DMS53 treated with DMSO at 0.1 percent for 48 hours (cell line): ENCODE data around the gene CNOT9.
"Not testable (repeated sequence)": the region's sequence is repeated elsewhere in the genome, so short reads cannot be mapped to it uniquely, and the experiment has no call there.

Source experiments
- DNase-seq: peaks from one replicate; lab custom pipeline; 2025; ENCODE audit not compliant: unreplicated experiment; lab: John Stamatoyannopoulos, UW

The CNOT9 gene

GRCh38 chr2:218568190-218569037 is at the start of gene CNOT9, which contains the start of gene USP37:
Gene CNOT9 (plus strand): TSS chr2:218568839. CDS start chr2:218568955, 116 bp downstream.
Gene USP37 (minus strand): TSS chr2:218568351. CDS start chr2:218558653, 9,698 bp downstream.
- DNase-seq: peak; percentile 90

GRCh38 chr2:218518876-218519275 is 49.8 kb upstream of the CNOT9 start:
- DNase-seq: no peak

GRCh38 chr2:218523651-218524050 is 45.0 kb upstream of the CNOT9 start:
- DNase-seq: no peak

- not testable (repeated sequence) for DNase-seq
Measured at GRCh38 chr2:218528409-218528808, 40.2 kb upstream of the CNOT9 start.

- no peak for DNase-seq
Measured at GRCh38 chr2:218529990-218530389, 38.6 kb upstream of the CNOT9 start.

GRCh38 chr2:218536804-218537494 is 31.7 kb upstream of the CNOT9 start:
- no peak for DNase-seq

- DNase-seq: no peak
Measured at GRCh38 chr2:218540015-218540414, 28.6 kb upstream of the CNOT9 start.

- no peak for DNase-seq
Measured at GRCh38 chr2:218546012-218546411, 22.6 kb upstream of the CNOT9 start.

GRCh38 chr2:218547511-218547910 is 21.1 kb upstream of the CNOT9 start:
- no peak for DNase-seq

GRCh38 chr2:218547978-218548377 is 20.7 kb upstream of the CNOT9 start:
- DNase-seq: no peak

- not testable (repeated sequence) for DNase-seq
Measured at GRCh38 chr2:218554225-218554624, 14.4 kb upstream of the CNOT9 start.

GRCh38 chr2:218555527-218555926 is 13.1 kb upstream of the CNOT9 start:
- no peak for DNase-seq

- no peak for DNase-seq
Measured at GRCh38 chr2:218557941-218558340, 10.7 kb upstream of the CNOT9 start.

- DNase-seq: no peak
Measured at GRCh38 chr2:218558986-218559385, 9.7 kb upstream of the CNOT9 start.

- no peak for DNase-seq
Measured at GRCh38 chr2:218564056-218564455, 4.6 kb upstream of the CNOT9 start.

- DNase-seq: no peak
Measured at GRCh38 chr2:218566296-218566695, 2.3 kb upstream of the CNOT9 start.

GRCh38 chr2:218567797-218568189 is 846 bp upstream of the CNOT9 start:
- DNase-seq: no peak

- DNase-seq: peak; percentile 15
Measured at GRCh38 chr2:218569038-218569431, 396 bp downstream of the CNOT9 start.

GRCh38 chr2:218569661-218570500 is 1.2 kb downstream of the CNOT9 start:
- DNase-seq: no peak

GRCh38 chr2:218570850-218571249 is 2.2 kb downstream of the CNOT9 start:
- DNase-seq: no peak

- no peak for DNase-seq
Measured at GRCh38 chr2:218576854-218577253, 8.2 kb downstream of the CNOT9 start.
